HG03575 (cell line): ENCODE measurements around the gene AK1.

Source experiments
- ATAC-seq: cut with Tn5 transposase; IDR thresholded peaks from one replicate; pipeline ENCODE4 v1.9.1; 2021; ENCODE audit not compliant: unreplicated experiment, insufficient number of reproducible peaks, low FRiP score; ENCODE audit errors: extremely low read depth

Gene AK1

GRCh38 chr9:127910613-127911205, 33.2 kb upstream of the AK1 start:
- ATAC-seq: no peak

- ATAC-seq: no peak
Observed at GRCh38 chr9:127909839-127910273, 32.4 kb upstream of the AK1 start.

GRCh38 chr9:127908660-127908926, 31.1 kb upstream of the AK1 start:
- no peak for ATAC-seq

GRCh38 chr9:127907867-127908659, 30.6 kb upstream of the AK1 start:
- ATAC-seq: no peak

- ATAC-seq: no peak
Observed at GRCh38 chr9:127905788-127906191, 28.3 kb upstream of the AK1 start.

- ATAC-seq: no peak
Observed at GRCh38 chr9:127905004-127905728, 27.7 kb upstream of the AK1 start.

GRCh38 chr9:127904561-127905003, 27.1 kb upstream of the AK1 start:
- ATAC-seq: no peak

- no peak for ATAC-seq
Observed at GRCh38 chr9:127903557-127904475, 26.3 kb upstream of the AK1 start.

GRCh38 chr9:127899128-127899943, 21.9 kb upstream of the AK1 start, which contains the start of gene ST6GALNAC6:
Gene ST6GALNAC6 (minus strand): TSS chr9:127899603. CDS start chr9:127897981, 1,622 bp downstream.
- no peak for ATAC-seq

GRCh38 chr9:127898433-127899127, 21.1 kb upstream of the AK1 start:
- ATAC-seq: no peak

- ATAC-seq: no peak
Observed at GRCh38 chr9:127897193-127897692, 19.8 kb upstream of the AK1 start.

- no peak for ATAC-seq
Observed at GRCh38 chr9:127896395-127897192, 19.1 kb upstream of the AK1 start.

- ATAC-seq: no peak
Observed at GRCh38 chr9:127895811-127896210, 18.3 kb upstream of the AK1 start.

- ATAC-seq: no peak
Observed at GRCh38 chr9:127893392-127893791, 15.9 kb upstream of the AK1 start.

- no peak for ATAC-seq
Observed at GRCh38 chr9:127892831-127893230, 15.4 kb upstream of the AK1 start.

- ATAC-seq: no peak
Observed at GRCh38 chr9:127890053-127890452, 12.6 kb upstream of the AK1 start.

- ATAC-seq: no peak
Observed at GRCh38 chr9:127887792-127888191, 10.3 kb upstream of the AK1 start.
